ENCODE results near the gene SLC35F3. TPM values are rescaled to one million over a fixed set of nuclear protein-coding genes. Genes with fewer than 3 reads are reported as not detected.

Gene SLC35F3
- polyA plus RNA-seq, 1 experiment, result 0.06 TPM

GRCh38 chr1:234019387-234019786, 114.9 kb downstream of the SLC35F3 start:
- ChIA-PET CTCF (no interaction called here), POLR2A (no interaction called here)
- no peak overlapping the region for H3K4me3 ChIP-seq (ENCODE audit: low read depth, low read length)
- DNase-seq (ENCODE audit: low read depth), result no peak
- no peak for TF ChIP-seq CTCF (IDR thresholded peaks at IDR 0.05; ENCODE audit: insufficient read depth, low read depth, low read length)
- no peaks in the 10 kb centered on the region for H3K27me3 ChIP-seq (ENCODE audit: control insufficient read depth, insufficient read depth, low read length)
- H3K36me3 ChIP-seq (ENCODE audit: control insufficient read depth, insufficient read depth, low read length), result no peaks in the 10 kb centered on the region

- Histone ChIP-seq H3K36me3 (ENCODE audit: control insufficient read depth, insufficient read depth, low read length) (no peaks in the 10 kb centered on the region), H3K27me3 (ENCODE audit: control insufficient read depth, insufficient read depth, low read length) (no peaks in the 10 kb centered on the region), H3K4me3 (ENCODE audit: low read depth, low read length) (no peak overlapping the region)
- no peak for TF ChIP-seq CTCF (IDR thresholded peaks at IDR 0.05; ENCODE audit: insufficient read depth, low read depth, low read length)
- ChIA-PET CTCF (no interaction called here), POLR2A (no interaction called here)
- no peak for DNase-seq (ENCODE audit: low read depth)
These were observed 117.8 kb downstream of the SLC35F3 start for GRCh38 chr1:234022302-234022701.

- TF ChIP-seq CTCF (IDR thresholded peaks at IDR 0.05; ENCODE audit: insufficient read depth, low read depth, low read length), result no peak
- ChIA-PET POLR2A (no interaction called here), CTCF (no interaction called here)
- Histone ChIP-seq H3K27me3 (ENCODE audit: control insufficient read depth, insufficient read depth, low read length) (no peaks in the 10 kb centered on the region), H3K36me3 (ENCODE audit: control insufficient read depth, insufficient read depth, low read length) (no peaks in the 10 kb centered on the region), H3K4me3 (ENCODE audit: low read depth, low read length) (no peak overlapping the region)
- no peak for DNase-seq (ENCODE audit: low read depth)
These were observed 135.1 kb downstream of the SLC35F3 start for GRCh38 chr1:234039603-234040002.

- Histone ChIP-seq H3K4me3 (ENCODE audit: low read depth, low read length) (no peak overlapping the region), H3K27me3 (ENCODE audit: control insufficient read depth, insufficient read depth, low read length) (no peaks in the 10 kb centered on the region), H3K36me3 (ENCODE audit: control insufficient read depth, insufficient read depth, low read length) (no peaks in the 10 kb centered on the region)
- no peak for DNase-seq (ENCODE audit: low read depth)
- ChIA-PET POLR2A (no interaction called here), CTCF (no interaction called here)
- TF ChIP-seq CTCF (IDR thresholded peaks at IDR 0.05; ENCODE audit: insufficient read depth, low read depth, low read length), result no peak
These were observed 136.2 kb downstream of the SLC35F3 start for GRCh38 chr1:234040446-234041317.

GRCh38 chr1:234044079-234044478, 139.6 kb downstream of the SLC35F3 start:
- no peak for DNase-seq (ENCODE audit: low read depth)
- H3K27me3 ChIP-seq (ENCODE audit: control insufficient read depth, insufficient read depth, low read length), result no peaks in the 10 kb centered on the region
- TF ChIP-seq CTCF (IDR thresholded peaks at IDR 0.05; ENCODE audit: insufficient read depth, low read depth, low read length), result no peak
- ChIA-PET CTCF (no interaction called here), POLR2A (no interaction called here)
- H3K36me3 ChIP-seq (ENCODE audit: control insufficient read depth, insufficient read depth, low read length), result no peaks in the 10 kb centered on the region
- no peak overlapping the region for H3K4me3 ChIP-seq (ENCODE audit: low read depth, low read length)

Data from BJ (cell line).